Karpas-422 (cell line): ENCODE data around the gene CACNB3. TPM values are rescaled to one million over a fixed set of nuclear protein-coding genes. Genes with fewer than 3 reads are reported as not detected.
"Not testable (repeated sequence)": the region's sequence is repeated elsewhere in the genome, so short reads cannot be mapped to it uniquely, and the experiment has no call there.

ENCODE experiments used
- DNase-seq: peaks from one replicate; pipeline ENCODE4 v3.0.0-alpha.2; 2015
- H2AFZ ChIP-seq: fragments of 200-600 bp; sonication (generic); 2 replicates; pipeline ENCODE4 v1.6.1; 2014; ENCODE audit warnings: antibody characterized with exemption, low read length, mixed read lengths
- H3K27ac ChIP-seq: fragments of 200-600 bp; sonication (generic); 2 replicates; pipeline ENCODE4 v1.5.1; 2014; ENCODE audit warnings: mild to moderate bottlenecking, low read length, moderate library complexity
- H3K27me3 ChIP-seq: fragments of 200-600 bp; sonication (generic); 2 replicates; pipeline ENCODE4 v1.6.1; 2014; ENCODE audit warnings: low read length, mixed read lengths
- H3K36me3 ChIP-seq: fragments of 200-600 bp; sonication (generic); 2 replicates; pipeline ENCODE4 v1.6.1; 2014; ENCODE audit warnings: low read length, mixed read lengths; ENCODE audit not compliant: insufficient read depth
- H3K4me1 ChIP-seq: fragments of 200-600 bp; sonication (generic); 2 replicates; pipeline ENCODE4 v1.6.1; 2014; ENCODE audit warnings: mild to moderate bottlenecking, low read length, mixed read lengths
- H3K4me2 ChIP-seq: fragments of 200-600 bp; sonication (generic); 2 replicates; pipeline ENCODE4 v1.6.1; 2014; ENCODE audit warnings: low read length, low read depth, mild to moderate bottlenecking; ENCODE audit not compliant: poor library complexity, severe bottlenecking
- H3K4me3 ChIP-seq: fragments of 200-600 bp; sonication (generic); 2 replicates; pipeline ENCODE4 v1.5.1; 2014; ENCODE audit warnings: mild to moderate bottlenecking, antibody characterized with exemption, low read length, mixed read lengths
- H3K79me2 ChIP-seq: fragments of 200-600 bp; sonication (generic); 2 replicates; pipeline ENCODE4 v1.6.1; 2014; ENCODE audit warnings: mild to moderate bottlenecking, low read length, mixed read lengths
- H3K9ac ChIP-seq: fragments of 200-600 bp; sonication (generic); 2 replicates; pipeline ENCODE4 v1.6.0; 2014; ENCODE audit warnings: low read length
- H3K9me2 ChIP-seq: fragments of 200-600 bp; sonication (generic), shearing (Covaris generic); replicated peaks from 2 replicates; pipeline ENCODE4 v1.6.0; 2014; ENCODE audit warnings: mild to moderate bottlenecking, low read length, moderate library complexity; ENCODE audit not compliant: insufficient read depth
- H3K9me3 ChIP-seq: fragments of 300-700, 200-600 bp; sonication (generic); 2 replicates; pipeline ENCODE4 v1.6.1; 2014; ENCODE audit warnings: low read length, mixed read lengths
- H4K20me1 ChIP-seq: fragments of 200-600 bp; sonication (generic); 2 replicates; pipeline ENCODE4 v1.6.1; 2014; ENCODE audit warnings: mild to moderate bottlenecking, antibody characterized with exemption, low read length, low read depth; ENCODE audit not compliant: insufficient read depth
- small RNA-seq: library from RNA; depleted of rRNA; stranded (forward); fragments of <200 nt; gene quantifications from one replicate; pipeline ENCODE3, GENCODE V24; 2014
- total RNA-seq: library from RNA; depleted of rRNA; stranded (reverse); fragments of >200 nt; shearing (Covaris generic); gene quantifications from 2 replicates; pipeline ENCODE4 v1.2.3, GENCODE V29; 2014; ENCODE audit warnings: low replicate concordance; rRNA removed

The CACNB3 gene
- total RNA-seq, 1 experiment from 2014 or later, result 3.1 TPM

- Histone ChIP-seq H3K9me2 (no peaks in the 10 kb centered on the region), H4K20me1 (no peaks in the 10 kb centered on the region), H3K27me3 (no peaks in the 10 kb centered on the region), H3K27ac (no peak overlapping the region), H3K4me1 (peaks cover 16% of the 10 kb centered on the region), H2AFZ (no peak overlapping the region), H3K9ac (no peak overlapping the region), H3K79me2 (no peaks in the 10 kb centered on the region), H3K4me3 (no peak overlapping the region), H3K9me3 (no peaks in the 10 kb centered on the region), H3K4me2 (no peak overlapping the region), H3K36me3 (no peaks in the 10 kb centered on the region)
- no peak for DNase-seq
Observed at GRCh38 chr12:48869191-48869590, 50.9 kb downstream of the CACNB3 start.

DNA sequence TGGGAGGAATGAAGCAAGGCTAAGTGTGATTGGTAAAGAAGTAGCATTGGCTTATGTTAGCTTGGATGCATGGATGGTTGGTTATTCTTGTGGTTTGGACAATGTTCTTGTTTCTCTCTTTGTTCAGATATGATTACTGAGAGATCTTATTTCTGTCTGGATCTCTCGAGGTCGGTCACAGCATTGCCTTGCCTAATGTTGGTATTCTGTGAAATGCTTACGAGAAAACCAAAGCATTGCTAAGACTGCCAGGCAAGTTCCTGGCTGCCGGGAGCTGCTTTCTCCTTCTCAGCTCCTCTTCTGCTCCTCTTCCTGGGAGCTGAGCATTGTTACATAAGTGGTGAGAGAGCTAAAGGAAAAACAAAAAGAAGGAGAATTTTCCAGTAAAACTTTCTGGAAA is 54.8 kb downstream of the CACNB3 start:
- no peaks in the 10 kb centered on the region for H3K79me2 ChIP-seq
- H2AFZ ChIP-seq, result no peak overlapping the region
- H3K9me2 ChIP-seq, result no peaks in the 10 kb centered on the region

GRCh38 chr12:48873534-48873933 is 55.2 kb downstream of the CACNB3 start:
- not testable (repeated sequence) for H3K9me2 ChIP-seq

More for the DNA sequence above, 54.8 kb downstream of the CACNB3 start:
- Histone ChIP-seq H3K4me1 (no peaks in the 10 kb centered on the region), H3K27me3 (no peaks in the 10 kb centered on the region), H3K9ac (no peak overlapping the region), H3K9me3 (no peaks in the 10 kb centered on the region), H3K36me3 (no peaks in the 10 kb centered on the region), H4K20me1 (no peaks in the 10 kb centered on the region), H3K27ac (no peak overlapping the region), H3K4me3 (no peak overlapping the region), H3K4me2 (no peak overlapping the region)
- peak; percentile 34 for DNase-seq

DNA sequence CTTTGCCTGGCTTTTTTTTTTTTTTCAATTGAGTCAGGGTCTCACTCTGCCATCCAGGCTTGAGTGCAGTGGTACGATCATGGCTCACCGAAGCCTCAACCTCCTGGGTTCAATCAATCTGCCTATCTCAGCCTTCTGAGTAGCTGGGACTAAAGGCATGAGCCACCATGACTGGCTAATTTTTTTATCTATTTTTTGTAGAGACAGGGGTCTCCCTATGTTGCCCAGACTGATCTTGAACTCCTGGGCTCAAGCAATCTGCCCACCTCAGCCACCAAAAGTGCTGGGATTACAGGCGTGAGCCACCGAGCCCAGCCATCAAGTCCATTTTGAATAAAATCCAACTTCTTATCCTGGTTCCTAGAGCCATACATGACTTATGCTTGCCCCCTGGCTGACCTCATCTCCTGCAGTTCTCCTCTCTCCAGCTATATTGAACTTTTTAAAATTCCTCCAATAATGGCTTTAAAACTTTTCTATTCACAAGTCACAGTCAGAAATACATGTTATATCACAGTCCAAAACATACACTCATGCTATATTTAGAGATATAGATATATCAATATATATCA is 57.7 kb downstream of the CACNB3 start:
- Histone ChIP-seq H3K27me3 (no peaks in the 10 kb centered on the region), H3K79me2 (no peaks in the 10 kb centered on the region), H3K4me2 (no peak overlapping the region), H3K36me3 (no peaks in the 10 kb centered on the region), H3K9me2 (no peaks in the 10 kb centered on the region), H3K4me1 (no peaks in the 10 kb centered on the region), H4K20me1 (no peaks in the 10 kb centered on the region), H3K9ac (no peak overlapping the region), H3K4me3 (no peak overlapping the region), H3K27ac (no peak overlapping the region), H2AFZ (no peak overlapping the region), H3K9me3 (no peaks in the 10 kb centered on the region)
- DNase-seq, result no peak

More at GRCh38 chr12:48873534-48873933, 55.2 kb downstream of the CACNB3 start:
- H4K20me1 ChIP-seq, H2AFZ ChIP-seq, H3K27me3 ChIP-seq, H3K79me2 ChIP-seq, H3K27ac ChIP-seq, H3K4me1 ChIP-seq, H3K36me3 ChIP-seq, H3K4me2 ChIP-seq, H3K9me3 ChIP-seq, H3K4me3 ChIP-seq, H3K9ac ChIP-seq: not testable (repeated sequence)
- DNase-seq, result peak; percentile 26

Small RNAs within 50 kb of the gene (small RNA-seq; reads per million reads assigned to genes)
- gene MIR4701 (not detected), gene RF00019 (not detected)

Other genes starting within 250 kb of the CACNB3 start
- gene LALBA, start 248.4 kb upstream of the CACNB3 start, total RNA-seq, result not detected in 2 replicates
- 33.9 and 56.9 TPM in 2 replicates for gene KANSL2, start 136.3 kb upstream of the CACNB3 start, total RNA-seq
- gene CCNT1, start 101.8 kb upstream of the CACNB3 start, total RNA-seq, result 39.2 and 40.9 TPM in 2 replicates
- gene ADCY6, start 29.4 kb upstream of the CACNB3 start, total RNA-seq, result not detected in 2 replicates
- 37.0 and 68.0 TPM in 2 replicates for gene DDX23, start 33.7 kb downstream of the CACNB3 start, total RNA-seq
- gene RND1, start 47.4 kb downstream of the CACNB3 start, total RNA-seq, result 0.60 and 1.4 TPM in 2 replicates
- 22.0 and 29.8 TPM in 2 replicates for gene FKBP11, start 107.0 kb downstream of the CACNB3 start, total RNA-seq
- gene ARF3, start 139.0 kb downstream of the CACNB3 start, total RNA-seq, result 51.7 and 57.5 TPM in 2 replicates
- gene WNT10B, start 153.2 kb downstream of the CACNB3 start, total RNA-seq, result 0.61 and 1.0 TPM in 2 replicates
- not detected in 2 replicates for gene WNT1, start 159.8 kb downstream of the CACNB3 start, total RNA-seq
- gene DDN, start 180.9 kb downstream of the CACNB3 start, total RNA-seq, result 9.6 and 20.2 TPM in 2 replicates
- gene PRKAG1, start 200.3 kb downstream of the CACNB3 start, total RNA-seq, result 35.1 and 47.5 TPM in 2 replicates
- gene KMT2D, start 242.3 kb downstream of the CACNB3 start, total RNA-seq, result 29.6 and 42.6 TPM in 2 replicates